ENCODE data around the gene LEMD2. TPM values are rescaled to one million over a fixed set of nuclear protein-coding genes. Genes with fewer than 3 reads are reported as not detected.

Gene LEMD2
- total RNA-seq, 1 donor from 2014 or later = 78.0 TPM

GRCh38 chr6:33725222-33725621 is 63.7 kb downstream of the LEMD2 start:
- H3K4me3 ChIP-seq (ENCODE audit: low read depth, low read length) = no peak overlapping the region
- H3K36me3 ChIP-seq (ENCODE audit: control insufficient read depth, insufficient read depth, low read length) = no peaks in the 10 kb centered on the region
- no peak for DNase-seq (ENCODE audit: low read depth)
- TF ChIP-seq CTCF (IDR thresholded peaks at IDR 0.05; ENCODE audit: insufficient read depth, low read length, poor library complexity, severe bottlenecking) = no peak
- peaks cover 16% of the 10 kb centered on the region for H3K27me3 ChIP-seq (ENCODE audit: control insufficient read depth, insufficient read depth, low read length)

- TF ChIP-seq CTCF (IDR thresholded peaks at IDR 0.05; ENCODE audit: insufficient read depth, low read length, poor library complexity, severe bottlenecking) = no peak
- no peaks in the 10 kb centered on the region for H3K36me3 ChIP-seq (ENCODE audit: control insufficient read depth, insufficient read depth, low read length)
- H3K4me3 ChIP-seq (ENCODE audit: low read depth, low read length) = no peak overlapping the region
- DNase-seq (ENCODE audit: low read depth) = no peak
- H3K27me3 ChIP-seq (ENCODE audit: control insufficient read depth, insufficient read depth, low read length) = peaks cover 16% of the 10 kb centered on the region
These were observed 64.6 kb downstream of the LEMD2 start for GRCh38 chr6:33724102-33725023.

- no peak for DNase-seq (ENCODE audit: low read depth)
- Histone ChIP-seq H3K27me3 (ENCODE audit: control insufficient read depth, insufficient read depth, low read length) (peaks cover 16% of the 10 kb centered on the region), H3K4me3 (ENCODE audit: low read depth, low read length) (no peak overlapping the region), H3K36me3 (ENCODE audit: control insufficient read depth, insufficient read depth, low read length) (no peaks in the 10 kb centered on the region)
- no peak for TF ChIP-seq CTCF (IDR thresholded peaks at IDR 0.05; ENCODE audit: insufficient read depth, low read length, poor library complexity, severe bottlenecking)
These were observed 65.4 kb downstream of the LEMD2 start for GRCh38 chr6:33723371-33724085.

GRCh38 chr6:33722103-33722623 is 66.8 kb downstream of the LEMD2 start:
- Histone ChIP-seq H3K4me3 (ENCODE audit: low read depth, low read length) (no peak overlapping the region), H3K27me3 (ENCODE audit: control insufficient read depth, insufficient read depth, low read length) (peaks cover 16% of the 10 kb centered on the region), H3K36me3 (ENCODE audit: control insufficient read depth, insufficient read depth, low read length) (no peaks in the 10 kb centered on the region)
- DNase-seq (ENCODE audit: low read depth) = no peak
- no peak for TF ChIP-seq CTCF (IDR thresholded peaks at IDR 0.05; ENCODE audit: insufficient read depth, low read length, poor library complexity, severe bottlenecking)

- TF ChIP-seq CTCF (IDR thresholded peaks at IDR 0.05; ENCODE audit: insufficient read depth, low read length, poor library complexity, severe bottlenecking) = no peak
- Histone ChIP-seq H3K27me3 (ENCODE audit: control insufficient read depth, insufficient read depth, low read length) (peaks cover 16% of the 10 kb centered on the region), H3K36me3 (ENCODE audit: control insufficient read depth, insufficient read depth, low read length) (no peaks in the 10 kb centered on the region), H3K4me3 (ENCODE audit: low read depth, low read length) (no peak overlapping the region)
- DNase-seq (ENCODE audit: low read depth) = no peak
These were observed 67.4 kb downstream of the LEMD2 start for GRCh38 chr6:33721508-33721907.

Other genes starting within 250 kb of the LEMD2 start
- gene BAK1, start 208.9 kb downstream of the LEMD2 start, total RNA-seq = 21.7 and 23.9 TPM in 2 replicates
- 147 and 176 TPM in 2 replicates for gene ITPR3, start 167.8 kb downstream of the LEMD2 start, total RNA-seq
- gene UQCC2, start 77.4 kb downstream of the LEMD2 start, total RNA-seq = 32.0 and 38.4 TPM in 2 replicates
- 0.29 and 1.6 TPM in 2 replicates for gene IP6K3, start 42.2 kb downstream of the LEMD2 start, total RNA-seq
- not detected in 2 replicates for gene MLN, start 14.9 kb upstream of the LEMD2 start, total RNA-seq